ENCODE results near the gene CDX1.

DNA sequence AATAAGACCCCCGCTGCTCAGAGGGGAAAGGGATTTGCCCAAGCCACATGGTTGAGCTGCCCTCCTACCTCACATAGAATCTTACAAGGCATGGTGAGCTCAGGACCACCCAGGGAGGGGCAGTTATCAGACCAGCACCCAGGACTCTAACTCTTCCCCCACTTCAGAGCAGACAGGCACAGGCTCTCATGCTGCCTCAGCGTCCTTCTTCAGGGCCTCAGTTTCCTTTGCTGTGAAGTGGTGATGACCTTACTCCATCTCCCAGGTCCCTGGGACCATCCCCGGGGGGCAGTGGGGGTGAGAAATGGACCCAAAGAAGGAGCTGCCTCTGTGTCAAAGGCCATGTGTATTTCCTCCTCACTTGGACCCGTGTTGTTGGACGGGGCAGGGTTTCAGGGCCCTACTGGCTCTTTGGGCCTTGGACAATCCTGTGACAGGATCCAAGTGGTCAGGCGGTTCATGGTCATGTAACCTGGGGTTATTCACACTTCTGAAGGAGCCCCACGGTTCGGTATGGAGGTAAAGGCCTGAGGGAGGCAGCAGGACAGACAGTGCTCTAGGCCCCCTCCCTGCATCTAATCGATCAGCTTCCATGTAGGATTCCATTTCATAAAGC lies 48.5 kb upstream of the CDX1 start:
- TF ChIP-seq POLR2A (IDR thresholded peaks at IDR 0.05; ENCODE audit: low read depth, low read length) (no peak), POLR2AphosphoS5 (IDR thresholded peaks at IDR 0.05; ENCODE audit: low read depth, low read length) (no peak), TAF1 (IDR thresholded peaks at IDR 0.05; ENCODE audit: low read depth, low read length) (no peak), SPI1 (IDR thresholded peaks at IDR 0.05; ENCODE audit: low read depth, low read length) (no peak), PAX5 (IDR thresholded peaks at IDR 0.05; ENCODE audit: insufficient read depth, low read length, severe bottlenecking) (no peak), POU2F2 (IDR thresholded peaks at IDR 0.05; ENCODE audit: low read depth, low read length) (no peak)

All from GM12891 (cell line).